Psoas muscle (tissue), 8 donors: ENCODE data around the gene ADIG. TPM values are rescaled to one million over a fixed set of nuclear protein-coding genes. Genes with fewer than 3 reads are reported as not detected.

Experiments
- ATAC-seq, 4 donors: fragments of 200-7000 bp; cut with Tn5 transposase; one replicate each; pipeline ENCODE4 v1.9.1; 2020; ENCODE audit warnings: moderate library complexity in 3 of 4, mild to moderate bottlenecking in 2 of 4
- DNase-seq, 2 donors: peaks; one replicate each; pipeline ENCODE4 v3.0.0-alpha.2; 2020
- H3K27ac ChIP-seq: fragments of 200-600 bp; one replicate; pipeline ENCODE4 v1.8.0; 2022
- H3K27me3 ChIP-seq, 3 donors: fragments of 200-600 bp in 1 of 3; one replicate each; pipeline versions ENCODE4 v1.6.1 to v1.8.0; 2013 to 2022; ENCODE audit warnings: low read length in 2 of 3, mild to moderate bottlenecking in 2 of 3, moderate library complexity in 1 of 3; ENCODE audit not compliant: insufficient read depth in 3 of 3
- H3K36me3 ChIP-seq, 2 donors: fragments of 200-600 bp in 1 of 2; one replicate each; pipeline versions ENCODE4 v1.6.1 to v1.8.0; 2013 to 2022; ENCODE audit warnings: low read depth in 1 of 2, mild to moderate bottlenecking in 1 of 2, moderate library complexity in 1 of 2; ENCODE audit not compliant: insufficient read depth in 1 of 2
- H3K4me1 ChIP-seq: fragments of 200-600 bp; one replicate; pipeline ENCODE4 v1.8.0; 2022
- H3K4me3 ChIP-seq: fragments of 200-600 bp; one replicate; pipeline ENCODE4 v1.8.0; 2022; ENCODE audit warnings: mild to moderate bottlenecking
- H3K9me3 ChIP-seq: fragments of 200-600 bp; one replicate; pipeline ENCODE4 v1.8.0; 2022
- WGBS, 3 donors: extraction: QIAGEN DNeasy Blood & Tissue Kit; methylation state at CpG; one replicate each; pipeline versions ENCODE4 v1.1.6 to v1.1.7; 2013; 5-methylcytosine and 5-hydroxymethylcytosine counted together
- intact Hi-C, 2 donors: fragments of 100-400 bp; cut with DNase I; formaldehyde crosslinking; loops; one replicate each; pipeline versions ENCODE4 v1.11.0 to v1.14.2; 2022
- polyA plus RNA-seq, 3 donors: library from polyadenylated mRNA; stranded (reverse); fragments of 200-250 nt; gene quantifications; one replicate each; pipeline ENCODE4 v1.2.3, GENCODE V29; 2013
- total RNA-seq, 4 donors: library from RNA; stranded (reverse); fragmentation: NEBNext Ultra II Directional in 2 of 4; extraction: Animal tissue kit (Norgen Biotek cat#: 25700) in 2 of 4; gene quantifications; one replicate each; pipeline versions ENCODE4 v1.2.1 to v1.2.4, GENCODE V29; 2021 to 2023
- TF ChIP-seq, protein P1 (sequence below): fragments of 200-600 bp; IDR thresholded peaks from one replicate; pipeline ENCODE4 v1.8.0; 2022; ENCODE audit warnings: antibody characterized with exemption
- donor health status: healthy with polysubstance abuse.
- donor health status: DM: no; HTN: no; CAD: no; lungs with moderate emphysema.
- donor health status: Bipolar disorder and iron deficiency.
- donor health status: healthy.
- donor health status: DM: yes; HTN: yes; CAD: no.
- donor health status: DM: no; HTN: no; CAD: no.
- donor health status: DM: no; HTN: no; CAD: no.
- donor health status: DM: yes; HTN: yes; CAD: no.

The ADIG gene
- total and polyA plus RNA-seq, 7 donors, result not detected

DNA sequence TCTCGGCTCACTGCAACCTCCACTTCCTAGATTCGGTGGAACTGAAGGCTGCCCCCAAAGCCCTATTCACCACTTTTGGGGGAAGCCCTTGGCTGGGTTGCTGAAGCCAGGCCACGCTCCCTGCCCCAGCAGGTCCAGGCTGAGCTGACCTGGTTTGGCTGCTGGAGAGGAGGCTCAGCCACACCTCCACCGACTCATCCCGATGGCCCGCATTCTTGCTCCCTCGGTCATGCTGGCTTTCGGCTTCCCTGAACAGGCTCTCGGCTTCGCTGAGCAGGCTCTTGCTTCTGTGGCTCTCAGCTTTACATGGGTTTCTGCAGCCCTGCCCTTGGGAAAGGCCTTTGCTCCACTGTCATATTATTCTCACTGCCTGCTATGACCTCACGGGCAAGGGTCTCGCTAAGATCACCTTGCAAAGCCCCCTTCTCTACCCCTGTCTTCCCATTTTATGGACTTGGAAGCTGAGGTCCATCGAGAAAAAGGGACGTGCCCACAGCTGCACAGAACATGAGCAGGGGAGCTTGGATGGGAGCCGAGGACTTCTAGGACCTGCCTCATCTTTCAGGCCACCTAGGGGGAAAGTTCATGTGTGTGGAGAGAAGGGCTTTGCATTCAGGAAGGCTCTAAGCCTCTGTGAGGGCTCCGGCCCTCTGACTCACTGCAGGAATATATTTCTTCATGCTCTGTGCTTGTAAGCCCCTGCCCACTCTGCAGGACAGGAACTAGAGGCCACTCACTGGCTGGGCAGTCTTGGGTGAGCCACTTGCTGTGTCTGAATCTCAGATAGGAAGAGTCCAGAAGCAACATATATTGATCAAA is 36.2 kb downstream of the ADIG start:
- ATAC-seq, result no peak
- intact Hi-C loops, result no loop called here
- DNase-seq, result no peak
- no peaks in the 10 kb centered on the region for H3K9me3 ChIP-seq
- TF ChIP-seq, protein P1, sequence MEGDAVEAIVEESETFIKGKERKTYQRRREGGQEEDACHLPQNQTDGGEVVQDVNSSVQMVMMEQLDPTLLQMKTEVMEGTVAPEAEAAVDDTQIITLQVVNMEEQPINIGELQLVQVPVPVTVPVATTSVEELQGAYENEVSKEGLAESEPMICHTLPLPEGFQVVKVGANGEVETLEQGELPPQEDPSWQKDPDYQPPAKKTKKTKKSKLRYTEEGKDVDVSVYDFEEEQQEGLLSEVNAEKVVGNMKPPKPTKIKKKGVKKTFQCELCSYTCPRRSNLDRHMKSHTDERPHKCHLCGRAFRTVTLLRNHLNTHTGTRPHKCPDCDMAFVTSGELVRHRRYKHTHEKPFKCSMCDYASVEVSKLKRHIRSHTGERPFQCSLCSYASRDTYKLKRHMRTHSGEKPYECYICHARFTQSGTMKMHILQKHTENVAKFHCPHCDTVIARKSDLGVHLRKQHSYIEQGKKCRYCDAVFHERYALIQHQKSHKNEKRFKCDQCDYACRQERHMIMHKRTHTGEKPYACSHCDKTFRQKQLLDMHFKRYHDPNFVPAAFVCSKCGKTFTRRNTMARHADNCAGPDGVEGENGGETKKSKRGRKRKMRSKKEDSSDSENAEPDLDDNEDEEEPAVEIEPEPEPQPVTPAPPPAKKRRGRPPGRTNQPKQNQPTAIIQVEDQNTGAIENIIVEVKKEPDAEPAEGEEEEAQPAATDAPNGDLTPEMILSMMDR, result no peak
- H3K36me3 ChIP-seq, result no peaks in the 10 kb centered on the region
- peaks cover 0 to 39% (median 12%) of the 10 kb centered on the region in 3 donors for H3K27me3 ChIP-seq
- H3K4me1 ChIP-seq, result no peaks in the 10 kb centered on the region
- 64 to 72% (median 64%) methylated on average over 16 of the region's 16 CpGs for WGBS, 3 donors
- no peak overlapping the region for H3K27ac ChIP-seq
- no peak overlapping the region for H3K4me3 ChIP-seq

DNA sequence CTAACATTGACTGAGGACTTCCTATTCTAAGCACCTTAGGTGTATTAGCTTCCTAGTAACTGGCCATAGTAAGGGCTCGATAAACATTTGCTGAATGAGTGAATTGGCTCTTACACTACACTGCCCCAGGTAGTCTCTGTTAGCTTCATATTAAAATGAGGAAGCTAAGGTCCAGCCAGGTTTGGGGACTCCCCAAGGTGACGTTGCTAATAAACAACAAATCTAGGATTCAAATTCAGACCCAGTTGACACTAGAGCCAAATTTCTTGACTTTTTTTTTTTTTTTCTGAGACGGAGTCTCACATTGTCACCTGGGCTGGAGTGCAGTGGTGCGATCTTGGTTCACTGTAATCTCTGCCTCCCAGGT is 36.8 kb downstream of the ADIG start:
- H3K9me3 ChIP-seq, result no peaks in the 10 kb centered on the region
- intact Hi-C loops, result no loop called here
- TF ChIP-seq, protein P1, result no peak
- H3K36me3 ChIP-seq, result no peaks in the 10 kb centered on the region
- no peak overlapping the region for H3K27ac ChIP-seq
- H3K4me3 ChIP-seq, result no peak overlapping the region
- ATAC-seq, result no peak
- H3K27me3 ChIP-seq, result peaks cover 0 to 39% (median 14%) of the 10 kb centered on the region in 3 donors
- WGBS, 3 donors, result 82 to 90% (median 87%) methylated on average over 4 of the region's 4 CpGs
- no peak for DNase-seq
- H3K4me1 ChIP-seq, result no peaks in the 10 kb centered on the region

DNA sequence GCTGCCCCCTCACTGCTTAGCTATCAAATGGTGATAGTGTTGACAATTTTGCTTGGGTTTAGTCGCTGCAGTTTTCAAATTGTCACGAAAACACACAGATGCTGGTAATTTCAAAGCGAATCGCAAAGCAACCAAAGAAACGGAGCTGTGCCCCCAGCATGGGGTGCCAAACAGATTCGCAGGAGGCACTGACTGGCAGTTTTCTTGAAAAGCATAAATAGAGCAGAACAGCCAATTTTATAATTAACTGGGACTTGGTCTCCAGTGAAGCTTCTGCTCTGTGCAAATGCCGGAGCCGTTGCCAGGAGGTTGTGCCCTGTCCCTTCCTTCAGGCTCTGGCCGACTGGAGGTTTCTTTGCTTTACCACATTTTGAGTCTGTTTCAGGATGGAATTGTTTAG is 39.4 kb downstream of the ADIG start:
- Histone ChIP-seq H3K4me3 (no peak overlapping the region), H3K36me3 (no peaks in the 10 kb centered on the region), H3K27ac (no peak overlapping the region), H3K27me3 (peaks cover 0 to 37% (median 15%) of the 10 kb centered on the region in 3 donors), H3K9me3 (no peaks in the 10 kb centered on the region), H3K4me1 (no peaks in the 10 kb centered on the region)
- 35 to 42% (median 39%) methylated on average over 9 of the region's 9 CpGs for WGBS, 3 donors
- intact Hi-C loops, result no loop called here
- TF ChIP-seq, protein P1, result no peak
- DNase-seq (no peak), ATAC-seq (no peak)

DNA sequence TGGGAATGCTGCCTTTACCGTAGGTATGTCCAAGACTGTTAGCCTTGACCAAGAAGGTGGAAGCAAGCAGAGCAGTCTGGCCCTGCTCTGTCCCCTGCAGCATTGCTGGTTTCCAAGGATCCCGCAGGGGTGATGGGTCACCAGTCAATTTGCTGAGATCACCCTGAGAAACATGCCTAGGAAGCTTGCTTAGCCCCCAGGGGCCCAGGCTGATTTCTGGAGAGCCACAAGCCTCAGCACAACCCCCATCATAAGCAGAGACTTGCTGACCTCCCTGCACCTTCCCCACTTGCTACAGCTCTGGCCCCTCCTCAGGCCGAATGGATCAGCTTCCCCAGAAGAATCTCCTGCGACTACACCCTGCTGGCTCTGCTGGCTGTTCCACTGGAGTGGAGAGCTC is 42.1 kb downstream of the ADIG start:
- no peaks in the 10 kb centered on the region for H3K9me3 ChIP-seq
- DNase-seq (no peak), ATAC-seq (no peak)
- intact Hi-C loops, result no loop called here
- H3K27me3 ChIP-seq, result peaks cover 0 to 30% (median 5%) of the 10 kb centered on the region in 3 donors
- no peaks in the 10 kb centered on the region for H3K4me1 ChIP-seq
- no peaks in the 10 kb centered on the region for H3K36me3 ChIP-seq
- WGBS, 3 donors, result 52 to 55% (median 53%) methylated on average over 4 of the region's 4 CpGs
- TF ChIP-seq, protein P1, result no peak
- no peak overlapping the region for H3K4me3 ChIP-seq
- no peak overlapping the region for H3K27ac ChIP-seq
